SHP77 (cell line): Measurements from ENCODE around the gene CR1.
"Not testable (repeated sequence)": the region's sequence is repeated elsewhere in the genome, so short reads cannot be mapped to it uniquely, and the experiment has no call there.

Experiments
- DNase-seq, 2 experiments: peaks; one replicate each; lab custom pipeline; 2025; lab: John Stamatoyannopoulos, UW

Gene CR1

DNA sequence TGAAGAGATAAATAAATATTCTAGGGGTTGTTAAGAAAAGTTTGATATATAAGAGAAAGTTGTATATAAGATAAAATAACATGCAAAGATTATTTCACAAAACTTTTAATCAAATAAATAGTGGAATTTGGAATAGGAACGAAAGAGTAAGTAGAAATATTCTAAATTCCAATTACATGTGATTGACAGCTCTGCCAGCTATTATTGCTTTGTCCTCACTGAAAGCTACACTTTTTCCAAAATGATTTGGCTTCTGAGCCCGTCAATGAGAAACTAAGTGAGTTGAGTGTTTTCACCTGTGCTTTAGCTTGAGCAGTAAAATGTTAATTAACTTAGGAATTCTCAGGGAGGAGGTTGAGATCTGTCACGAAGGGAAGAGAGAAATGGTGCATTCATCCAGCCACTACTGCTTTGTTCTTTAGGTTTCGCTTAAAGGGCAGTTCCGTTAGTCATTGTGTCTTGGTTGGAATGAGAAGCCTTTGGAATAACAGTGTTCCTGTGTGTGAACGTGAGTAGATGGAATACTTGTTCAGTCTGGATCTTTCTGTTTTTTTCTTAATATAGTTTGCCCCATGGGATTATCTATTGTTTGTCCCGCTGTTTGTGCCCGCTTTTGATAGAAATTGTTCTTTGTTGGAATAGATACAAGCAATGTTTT, 85.7 kb downstream of the CR1 start:
- no peak for DNase-seq

DNA sequence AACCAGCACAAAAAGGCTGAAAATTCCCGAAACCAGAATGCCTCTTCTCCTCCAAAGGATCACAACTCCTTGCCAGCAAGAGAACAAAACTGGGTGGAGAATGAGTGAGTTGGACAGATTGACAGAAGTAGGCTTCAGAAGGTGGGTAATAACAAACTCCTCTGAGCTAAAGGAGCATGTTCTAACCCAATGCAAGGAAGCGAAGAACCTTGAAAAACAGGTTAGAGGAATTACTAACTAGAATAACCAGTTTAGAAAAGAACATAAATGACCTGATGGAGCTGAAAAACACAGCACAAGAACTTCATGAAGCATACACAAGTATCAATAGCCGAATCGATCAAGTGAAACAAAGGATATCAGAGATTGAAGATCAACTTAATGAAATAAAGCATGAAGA, 93.5 kb downstream of the CR1 start:
- not testable (repeated sequence) for DNase-seq

- DNase-seq, result not testable (repeated sequence)
Measured at GRCh38 chr1:207591205-207591604, 95.2 kb downstream of the CR1 start.

GRCh38 chr1:207594095-207594494, 98.1 kb downstream of the CR1 start:
- not testable (repeated sequence) for DNase-seq

GRCh38 chr1:207603777-207604176, 107.8 kb downstream of the CR1 start:
- DNase-seq, result no peak

DNA sequence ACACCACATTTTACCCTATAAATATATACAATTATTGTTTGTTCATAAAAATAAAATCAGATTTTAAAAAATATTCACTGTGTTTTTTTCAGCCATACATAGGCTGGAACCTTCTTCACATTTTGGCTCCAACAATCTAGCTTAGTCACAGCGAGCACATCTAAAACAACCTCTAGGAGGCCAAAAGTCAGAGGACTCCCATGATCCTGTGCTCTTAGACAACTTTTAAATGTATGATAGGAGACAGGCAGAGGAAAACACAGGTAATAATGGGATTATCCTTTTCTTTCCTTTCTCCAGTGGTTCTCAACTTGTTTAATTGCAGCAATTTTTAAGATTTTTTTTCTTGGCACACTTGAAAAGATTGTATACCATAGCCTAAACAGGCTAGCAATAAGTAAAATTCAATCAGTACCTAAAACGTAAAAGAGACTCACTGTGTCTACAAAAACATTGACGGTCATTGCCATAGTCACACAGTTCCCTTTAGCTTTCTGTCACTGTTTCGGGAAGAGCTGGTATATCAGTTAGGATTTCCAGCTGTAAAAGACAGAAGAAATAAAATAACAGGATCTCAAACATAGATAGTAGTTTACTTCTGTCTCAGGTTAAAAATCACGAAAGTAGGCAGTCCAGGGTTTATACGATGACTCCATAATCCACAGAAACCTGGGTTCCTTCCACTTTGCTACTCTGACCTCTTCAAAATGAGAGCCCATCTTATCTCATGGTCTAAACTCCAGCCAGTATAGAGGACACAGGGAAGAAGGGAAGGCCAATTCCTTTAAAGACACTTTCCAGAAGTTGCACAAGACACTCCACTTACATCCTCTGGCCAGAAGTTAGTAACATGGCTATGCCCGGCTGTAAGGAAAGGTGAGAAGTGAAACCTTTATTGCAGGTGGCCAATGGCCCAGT, 109.7 kb downstream of the CR1 start:
- no peak for DNase-seq

DNA sequence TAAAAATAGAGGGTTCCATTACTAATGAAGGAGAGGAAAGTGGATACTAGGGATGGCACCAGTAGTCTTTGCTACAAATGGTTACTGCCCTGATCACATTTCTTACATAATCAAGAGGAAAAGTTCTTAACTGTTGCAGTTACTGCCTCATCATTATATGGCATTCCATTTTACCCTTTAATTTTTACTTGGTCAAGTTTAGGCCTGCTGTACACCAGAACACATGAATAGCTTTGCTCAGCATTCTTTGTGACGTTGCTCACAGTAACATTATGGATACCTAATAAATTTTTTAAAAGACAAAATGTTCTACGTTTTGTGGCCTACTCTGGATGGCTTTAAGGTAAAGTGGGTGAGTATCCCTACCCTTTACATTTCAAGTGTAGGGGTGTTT, 110.4 kb downstream of the CR1 start:
- no peak for DNase-seq

- DNase-seq, result no peak
Measured at GRCh38 chr1:207612762-207613161, 116.8 kb downstream of the CR1 start.

DNA sequence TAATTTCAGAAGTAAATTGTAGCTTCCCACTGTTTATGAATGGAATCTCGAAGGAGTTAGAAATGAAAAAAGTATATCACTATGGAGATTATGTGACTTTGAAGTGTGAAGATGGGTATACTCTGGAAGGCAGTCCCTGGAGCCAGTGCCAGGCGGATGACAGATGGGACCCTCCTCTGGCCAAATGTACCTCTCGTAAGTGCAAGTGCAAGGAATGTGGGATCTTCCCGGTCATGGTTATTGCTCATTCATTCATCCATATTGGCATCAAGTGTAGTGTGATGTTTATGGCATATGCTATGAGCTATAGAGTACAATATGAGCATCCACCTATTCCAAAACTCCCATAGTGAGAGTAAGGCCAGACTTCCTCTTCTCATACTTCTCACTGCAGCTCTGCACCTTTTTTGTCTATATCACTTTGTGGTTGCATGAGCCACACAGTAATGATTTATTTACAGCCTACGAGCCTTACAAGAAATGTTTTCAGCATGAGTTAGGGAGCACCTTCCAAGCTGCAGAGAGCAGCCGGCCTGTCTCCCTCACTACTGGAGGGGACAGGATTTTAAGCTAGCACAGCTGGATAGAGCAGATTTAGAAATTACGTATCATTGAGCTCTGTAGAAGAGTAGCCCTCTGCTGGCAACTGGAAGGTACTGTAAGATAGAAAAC, 124.0 kb downstream of the CR1 start:
- peak; percentile 28 to 51 for DNase-seq

GRCh38 chr1:207620543-207620893, 124.6 kb downstream of the CR1 start:
- no peak for DNase-seq

- DNase-seq, result not testable (repeated sequence)
Measured at GRCh38 chr1:207625504-207626071, 129.6 kb downstream of the CR1 start.

DNA sequence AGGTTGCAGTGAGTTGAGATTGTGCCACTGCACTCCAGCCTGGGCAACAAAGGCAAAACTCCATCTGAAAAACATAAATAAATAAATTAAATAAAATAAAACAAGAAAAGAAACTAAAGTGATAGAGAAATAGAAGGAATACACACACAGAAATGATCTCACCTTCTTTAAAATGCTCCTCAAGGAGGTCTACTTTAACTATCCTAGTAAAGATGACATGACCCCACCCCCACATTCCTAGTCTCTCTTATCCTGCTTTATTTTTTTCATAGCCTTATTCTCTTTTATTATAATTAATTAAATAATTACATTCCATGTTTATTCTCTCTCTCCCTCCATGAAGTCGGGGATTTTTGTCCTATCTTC, 131.0 kb downstream of the CR1 start:
- no peak for DNase-seq

DNA sequence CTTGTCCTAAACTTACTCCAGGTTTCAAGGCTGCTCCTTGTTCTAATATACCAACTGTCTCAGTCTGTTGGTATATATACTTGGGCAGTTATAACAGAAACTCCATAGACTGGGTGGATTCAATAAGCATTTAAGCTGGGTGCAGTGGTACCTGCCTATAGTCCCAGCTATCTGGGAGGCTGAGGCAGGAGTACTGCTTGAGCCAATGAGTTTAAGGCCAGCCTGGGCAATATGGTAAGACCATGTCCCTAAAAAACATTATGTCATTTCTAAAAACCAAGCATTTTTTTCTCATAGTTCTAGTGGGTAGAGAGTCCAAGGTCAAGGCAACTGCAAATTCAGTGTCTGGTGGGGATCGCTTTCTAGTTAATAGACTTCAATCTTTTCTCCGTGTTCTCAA, 131.5 kb downstream of the CR1 start:
- DNase-seq, result no peak

GRCh38 chr1:207628776-207629175, 132.8 kb downstream of the CR1 start:
- no peak for DNase-seq

GRCh38 chr1:207631137-207631536, 135.2 kb downstream of the CR1 start:
- no peak for DNase-seq

DNA sequence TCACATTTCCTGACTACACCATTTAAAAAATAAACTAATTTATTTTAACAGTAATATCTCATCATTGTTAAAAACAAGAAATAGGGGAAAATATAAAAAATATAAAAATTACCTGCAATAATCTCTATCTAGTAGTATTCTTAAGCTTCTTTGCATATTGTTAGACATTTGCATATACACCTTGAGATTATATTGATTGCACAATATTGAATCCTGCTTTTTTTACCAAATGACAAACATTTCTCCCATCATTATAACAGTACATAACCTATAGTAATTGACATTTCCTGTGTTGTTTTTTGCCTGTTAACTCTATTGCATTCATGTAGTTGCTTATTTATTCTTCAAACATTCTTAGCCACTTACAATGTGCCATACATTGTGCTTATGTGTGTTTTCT, 137.3 kb downstream of the CR1 start:
- DNase-seq, result no peak

DNA sequence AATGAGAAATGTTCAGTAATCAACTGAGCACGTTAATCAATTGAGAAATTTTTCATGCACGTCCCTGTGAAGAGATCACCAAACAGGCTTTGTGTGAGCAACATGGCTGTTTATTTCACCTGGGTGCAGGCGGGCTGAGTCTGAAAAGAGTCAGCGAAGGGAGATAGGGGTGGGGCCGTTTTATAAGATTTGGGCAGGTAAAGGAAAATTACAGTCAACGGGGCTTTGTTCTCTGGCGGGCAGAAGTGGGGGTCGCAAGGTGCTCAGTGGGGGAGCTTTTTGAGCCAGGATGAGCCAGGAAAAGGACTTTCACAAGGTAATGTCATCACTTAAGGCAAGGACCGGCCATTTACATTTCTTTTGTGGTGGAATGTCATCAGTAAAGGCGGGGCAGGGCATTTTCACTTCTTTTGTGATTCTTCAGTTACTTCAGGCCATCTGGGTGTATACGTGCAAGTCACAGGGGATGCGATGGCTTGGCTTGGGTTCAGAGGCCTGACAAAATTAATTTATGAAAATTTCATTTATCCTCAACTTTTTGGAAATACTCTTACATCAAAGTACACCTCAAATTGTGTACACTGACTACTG, 137.8 kb downstream of the CR1 start:
- DNase-seq, result not testable (repeated sequence)

DNA sequence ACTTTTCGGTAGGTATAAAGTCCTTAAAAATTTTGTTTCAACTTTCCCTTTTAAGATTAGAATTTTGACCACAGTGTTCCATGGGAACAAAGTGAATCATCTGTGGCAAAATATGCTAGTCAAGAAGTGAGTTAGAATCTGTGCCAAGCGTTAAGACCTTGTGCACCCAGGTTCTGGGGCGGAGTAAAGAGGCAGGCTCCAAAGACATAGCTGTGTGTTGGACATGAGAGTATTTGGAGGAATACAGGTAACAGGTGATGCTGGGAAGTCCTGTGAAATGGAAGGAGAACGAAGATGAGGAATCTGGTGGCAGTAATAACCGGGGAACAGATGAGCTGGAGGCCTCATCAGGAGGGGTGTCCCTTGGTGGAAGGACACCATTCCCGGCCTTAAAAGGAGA, 138.3 kb downstream of the CR1 start:
- not testable (repeated sequence) for DNase-seq

DNA sequence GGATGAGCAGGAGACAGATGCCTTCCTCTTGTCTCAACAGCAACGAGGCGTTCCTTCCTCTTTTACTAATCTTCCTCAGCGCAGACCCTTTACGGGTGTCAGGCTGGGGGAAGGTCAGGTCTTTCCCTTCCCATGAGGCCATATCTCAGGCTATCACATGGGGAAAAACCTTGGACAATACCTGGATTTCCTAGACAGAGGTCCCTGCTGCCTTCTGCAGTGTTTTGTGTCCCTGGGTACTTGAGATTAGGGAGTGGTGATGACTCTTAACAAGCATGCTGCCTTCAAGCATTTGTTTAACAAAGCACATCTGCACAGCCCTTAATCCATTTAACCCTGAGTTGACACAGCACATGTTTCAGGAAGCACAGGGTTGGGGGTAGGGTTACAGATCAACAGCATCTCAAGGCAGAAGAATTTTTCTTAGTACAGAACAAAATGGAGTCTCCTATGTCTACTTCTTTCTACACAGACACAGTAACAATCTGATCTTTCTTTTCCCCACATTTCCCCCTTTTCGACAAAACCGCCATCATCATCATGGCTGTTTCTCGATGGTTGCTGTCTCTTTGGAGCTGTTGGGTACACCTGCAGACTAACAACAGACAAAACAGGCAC, 139.7 kb downstream of the CR1 start:
- DNase-seq, result not testable (repeated sequence)

- DNase-seq, result not testable (repeated sequence)
Measured at GRCh38 chr1:207638487-207639145, 142.7 kb downstream of the CR1 start.

GRCh38 chr1:207639362-207639761, 143.4 kb downstream of the CR1 start:
- not testable (repeated sequence) for DNase-seq
